Renal pelvis (tissue), 4 donors: ENCODE data around the gene NEDD4L. TPM values are rescaled to one million over a fixed set of nuclear protein-coding genes. Genes with fewer than 3 reads are reported as not detected.
A peak's percentile ranks its signal among the peaks of the same experiment; 100 is the strongest.

Experiments
- DNase-seq: peaks from one replicate; pipeline ENCODE4 v3.0.0-alpha.2; 2013
- polyA plus RNA-seq, 3 donors: library from polyadenylated mRNA; unstranded; fragments of 120-200 nt; gene quantifications; one replicate each; pipeline ENCODE4 v1.2.1, GENCODE V29; 2013; ENCODE audit not compliant: insufficient read length in 3 of 3

Gene NEDD4L
- polyA plus RNA-seq, 3 donors, result 103 to 179 (median 152) TPM

DNA sequence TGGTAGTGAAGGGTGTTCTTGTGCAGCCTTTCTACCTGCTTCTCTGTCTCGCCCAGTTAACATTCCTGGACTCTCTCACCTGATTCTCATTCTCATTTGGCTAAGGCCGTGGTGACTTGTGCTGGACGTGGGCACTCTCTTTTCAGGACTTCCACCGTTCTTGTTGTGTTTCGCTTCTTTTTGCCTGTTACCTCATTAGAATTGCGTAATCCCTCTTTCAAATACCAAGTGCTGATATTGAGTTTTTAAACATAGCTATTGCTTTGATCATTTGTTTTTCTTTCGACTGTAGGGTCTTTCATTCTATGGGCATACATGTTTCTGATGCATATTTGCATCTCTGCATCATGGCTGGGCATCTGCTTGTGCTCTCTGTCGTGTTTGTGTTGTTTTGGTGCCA is 297.9 kb downstream of the NEDD4L start:
- DNase-seq, result no peak

DNA sequence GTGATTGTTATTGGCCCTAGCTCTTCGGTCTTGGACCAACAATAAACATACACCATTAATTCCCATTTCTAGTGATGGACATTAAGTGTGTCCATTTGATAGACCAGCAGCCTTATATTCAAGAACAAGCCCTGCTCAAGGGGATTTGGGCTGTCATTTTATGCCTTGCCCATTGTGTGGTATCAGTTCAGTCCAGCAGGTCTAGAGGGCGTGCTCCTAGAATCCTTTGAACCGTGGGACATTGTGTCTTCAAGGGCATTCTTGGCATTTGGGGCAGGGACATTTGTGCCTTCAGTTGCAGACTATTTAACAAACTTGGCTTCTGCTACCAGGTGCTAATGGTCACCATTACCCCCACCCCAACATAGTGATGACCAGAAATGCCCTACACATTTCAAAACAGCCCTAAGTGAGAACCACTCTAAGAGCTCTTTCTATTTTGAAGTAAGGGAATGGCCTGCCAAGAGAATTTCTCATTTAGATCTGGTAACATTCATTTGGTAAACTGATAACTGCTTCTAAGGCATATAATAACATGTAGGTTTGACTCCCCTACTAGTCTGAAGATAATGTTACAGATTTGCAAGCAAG is 300.1 kb downstream of the NEDD4L start:
- no peak for DNase-seq

DNA sequence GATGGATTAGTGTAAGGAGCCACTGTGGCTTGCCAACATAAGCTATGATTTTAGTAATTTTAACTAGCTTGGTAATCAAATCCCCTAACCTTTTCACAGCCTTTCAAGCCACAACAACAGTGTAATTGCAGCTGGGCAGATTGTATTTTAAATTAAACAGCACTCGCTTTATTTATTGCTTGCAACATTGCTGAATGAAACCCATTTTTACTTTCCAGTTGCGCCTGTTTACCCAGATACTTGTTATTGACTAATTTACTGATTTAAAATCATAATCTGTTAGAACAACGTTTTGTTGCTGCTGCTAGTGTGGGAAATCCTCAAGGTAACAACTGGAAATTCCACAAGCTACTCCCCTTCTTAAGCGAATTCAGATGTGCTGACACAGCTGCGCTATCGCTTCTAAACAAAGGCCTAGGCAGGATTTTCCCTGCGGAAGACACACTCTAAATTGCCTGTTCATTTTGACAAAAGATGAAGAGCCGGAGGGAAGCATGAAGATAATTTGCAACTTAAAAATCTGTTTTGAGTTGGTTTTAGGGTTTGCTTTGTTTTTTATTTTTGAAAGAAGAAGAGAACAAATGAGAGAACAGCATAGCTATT is 300.9 kb downstream of the NEDD4L start:
- peak; percentile 57 for DNase-seq

DNA sequence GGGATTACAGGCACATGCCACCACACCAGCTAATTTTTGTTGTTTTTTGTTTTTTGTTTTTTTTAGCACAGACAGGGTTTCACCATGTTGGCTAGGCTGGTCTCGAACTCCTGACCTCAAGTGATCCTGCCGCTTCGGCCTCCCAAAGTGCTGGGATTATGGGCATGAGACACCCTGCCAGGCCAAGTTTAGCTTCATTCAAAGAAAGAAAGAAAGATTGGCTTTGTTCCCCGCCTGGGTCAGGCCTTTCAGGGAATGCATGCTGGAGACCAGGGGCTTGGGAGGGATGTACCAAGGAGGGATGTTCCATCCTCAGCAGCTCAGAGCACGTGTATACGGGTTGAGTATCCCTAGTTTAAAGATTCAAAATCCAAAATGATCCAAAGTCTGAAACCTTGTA is 301.8 kb downstream of the NEDD4L start:
- DNase-seq, result no peak

DNA sequence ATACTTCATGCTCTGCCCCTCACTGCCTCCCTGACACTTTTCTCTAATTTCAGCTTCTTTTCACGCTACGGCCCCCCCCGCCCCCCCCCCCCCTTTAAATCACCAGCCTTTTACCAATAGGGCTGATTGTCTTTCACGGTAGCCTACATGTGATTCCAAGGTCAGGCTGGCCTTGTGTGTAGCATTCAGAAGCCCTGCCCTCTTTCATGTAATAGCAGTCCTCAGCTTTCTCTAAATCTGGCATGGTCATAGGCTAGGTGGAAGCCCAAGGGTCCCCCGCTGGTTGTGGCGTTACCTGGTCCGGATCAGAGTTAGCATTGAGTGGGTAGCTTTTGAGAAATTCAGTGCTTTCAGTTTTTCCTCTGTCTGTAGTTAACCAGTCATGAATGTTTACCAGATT is 303.1 kb downstream of the NEDD4L start:
- DNase-seq, result no peak

DNA sequence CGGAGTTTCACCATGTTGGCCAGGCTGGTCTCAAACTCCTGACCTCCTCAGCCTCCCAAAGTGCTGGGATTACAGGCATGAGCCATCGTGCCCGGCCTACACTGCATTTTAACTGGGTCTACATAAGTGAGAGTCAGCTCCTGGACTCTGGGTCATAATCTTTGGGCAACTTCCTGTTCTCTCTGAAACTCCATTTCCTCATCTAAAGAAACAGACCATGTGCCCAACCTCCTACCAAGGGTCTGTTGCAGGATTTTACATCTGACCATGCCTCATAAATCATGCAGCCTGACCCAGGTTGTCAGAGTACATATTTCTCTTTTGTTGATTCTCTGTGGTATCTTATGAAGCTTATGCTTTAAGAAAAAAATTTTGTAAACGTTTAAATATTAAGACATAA is 304.5 kb downstream of the NEDD4L start:
- DNase-seq, result no peak

DNA sequence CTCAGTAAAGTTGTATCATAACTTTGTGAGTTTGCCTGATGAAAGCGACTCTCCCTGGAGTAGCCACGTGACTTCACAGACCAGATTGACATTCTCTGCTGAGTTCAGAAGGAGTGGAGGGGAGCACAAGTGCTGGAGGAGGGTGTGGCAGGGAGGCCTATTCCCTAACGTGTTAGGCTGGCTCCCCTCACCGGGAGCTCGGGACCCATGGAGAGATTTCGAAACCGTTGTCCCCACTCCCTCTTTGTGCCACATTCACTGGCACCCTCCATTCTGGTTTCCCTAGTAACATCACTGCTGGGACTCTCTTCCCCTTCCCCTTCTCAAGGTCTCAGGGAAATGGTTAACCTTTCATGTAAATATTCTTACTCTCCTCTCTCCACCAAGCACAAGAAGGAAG is 304.9 kb downstream of the NEDD4L start:
- DNase-seq, result no peak

DNA sequence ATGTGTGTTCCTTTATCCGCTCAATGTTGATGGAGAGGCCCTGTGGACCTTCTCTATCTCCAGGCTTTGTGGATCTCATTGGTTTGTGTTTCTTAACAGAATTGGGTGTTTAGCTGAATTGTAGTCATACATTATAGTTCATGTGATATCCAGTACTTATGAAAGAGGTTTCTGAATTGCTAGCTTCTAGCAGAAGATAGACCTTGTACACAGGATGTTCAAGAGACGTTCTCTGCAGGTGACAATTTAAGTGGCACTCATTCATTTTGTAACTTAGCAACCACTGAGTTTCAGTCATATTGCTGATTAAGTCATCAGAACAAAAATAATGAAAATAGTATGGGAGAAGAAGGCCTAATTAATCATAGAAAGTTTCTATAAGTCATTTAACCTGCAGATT is 305.6 kb downstream of the NEDD4L start:
- no peak for DNase-seq

DNA sequence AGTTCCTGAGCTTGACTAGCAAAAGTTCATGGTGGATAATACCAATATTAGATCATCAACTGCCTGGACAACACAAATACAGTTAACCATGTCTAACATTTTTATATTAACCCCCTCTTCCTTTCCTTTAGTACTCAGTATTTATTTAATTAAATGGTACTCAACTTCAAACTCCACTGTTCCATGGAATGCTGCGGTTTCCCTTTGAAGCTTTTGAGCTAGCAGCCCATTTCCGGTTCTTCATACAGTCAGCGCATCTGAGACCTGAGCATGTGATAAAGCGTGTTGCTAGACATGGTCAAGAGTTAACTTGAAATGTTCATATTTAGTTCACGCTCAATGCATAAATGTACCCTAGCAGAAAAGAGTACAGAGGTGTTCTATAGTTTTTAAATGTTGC is 306.5 kb downstream of the NEDD4L start:
- DNase-seq, result no peak

DNA sequence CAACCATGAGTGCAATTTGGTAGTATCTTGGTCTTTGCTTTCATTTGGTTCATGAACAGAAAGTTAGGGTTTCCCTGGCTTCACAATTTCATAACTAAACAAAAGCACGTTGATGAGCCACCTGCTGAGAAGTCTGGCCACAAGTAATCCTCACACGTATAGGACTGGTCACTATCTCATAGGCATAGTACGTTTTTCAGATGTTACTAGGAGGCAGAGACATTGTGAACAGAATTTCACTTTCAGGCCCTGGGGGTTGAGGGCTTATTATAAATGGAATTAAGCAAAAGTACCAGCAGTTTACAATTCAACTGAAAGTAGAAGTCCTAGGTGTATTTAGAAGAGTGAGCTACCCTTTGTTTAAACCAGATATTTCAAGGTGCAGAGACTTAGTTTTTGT is 307.8 kb downstream of the NEDD4L start:
- no peak for DNase-seq

DNA sequence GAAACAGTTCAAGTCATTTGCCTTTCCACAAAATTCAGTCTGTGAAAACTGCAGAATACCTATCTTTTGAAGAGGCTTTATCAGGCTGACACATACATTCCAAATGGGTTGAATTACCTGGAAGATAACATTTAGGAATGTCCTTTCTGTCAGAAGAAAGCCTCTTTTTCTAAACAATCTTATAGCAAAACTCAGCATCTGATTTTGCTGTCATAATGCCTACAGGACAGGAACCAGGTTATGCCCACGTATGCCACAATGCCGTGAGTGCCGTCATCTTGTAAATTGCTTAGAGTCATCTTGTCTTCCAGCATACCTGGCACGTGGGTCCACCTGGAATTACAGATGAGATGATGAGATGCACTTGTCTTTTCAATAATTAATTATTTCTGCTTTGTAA is 309.6 kb downstream of the NEDD4L start:
- no peak for DNase-seq

DNA sequence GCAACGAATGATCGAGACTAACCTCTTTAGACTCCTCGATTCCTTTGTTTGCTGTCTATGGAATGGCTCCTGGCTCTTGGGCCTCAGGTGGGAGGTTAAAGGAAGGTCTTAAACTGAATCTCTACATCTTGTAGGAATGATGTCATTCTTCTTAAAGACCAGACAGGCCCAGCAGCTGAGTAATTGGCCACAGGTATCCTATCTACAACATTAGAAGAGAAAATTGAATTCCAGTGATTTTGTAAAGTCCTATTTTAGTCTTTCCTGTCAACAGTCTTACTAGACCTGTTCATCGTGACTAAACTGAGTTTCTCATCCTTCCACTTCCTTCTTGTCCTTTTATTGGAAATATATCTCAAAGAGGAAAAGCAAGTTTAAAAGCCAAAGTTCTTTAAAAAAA is 310.0 kb downstream of the NEDD4L start:
- no peak for DNase-seq

DNA sequence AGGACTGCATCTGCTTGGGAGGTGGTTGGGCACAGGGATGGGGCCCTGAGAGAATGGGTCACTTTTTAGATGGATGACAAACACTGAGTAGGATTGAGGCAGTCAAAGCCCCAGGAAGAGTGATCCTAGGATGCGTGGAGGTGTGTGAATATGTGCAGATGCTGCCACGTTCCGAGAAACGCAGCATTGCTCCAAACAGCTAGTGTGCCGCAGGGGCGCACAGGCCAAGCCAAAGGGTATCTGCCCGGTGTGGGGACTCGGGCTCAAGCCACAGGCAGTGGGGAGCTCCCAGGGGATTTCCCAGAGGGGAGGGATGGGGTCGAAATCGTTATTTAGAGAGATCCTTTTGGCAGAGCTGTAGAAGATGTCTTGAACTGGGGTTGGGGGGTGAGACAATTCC is 310.8 kb downstream of the NEDD4L start:
- DNase-seq, result no peak

DNA sequence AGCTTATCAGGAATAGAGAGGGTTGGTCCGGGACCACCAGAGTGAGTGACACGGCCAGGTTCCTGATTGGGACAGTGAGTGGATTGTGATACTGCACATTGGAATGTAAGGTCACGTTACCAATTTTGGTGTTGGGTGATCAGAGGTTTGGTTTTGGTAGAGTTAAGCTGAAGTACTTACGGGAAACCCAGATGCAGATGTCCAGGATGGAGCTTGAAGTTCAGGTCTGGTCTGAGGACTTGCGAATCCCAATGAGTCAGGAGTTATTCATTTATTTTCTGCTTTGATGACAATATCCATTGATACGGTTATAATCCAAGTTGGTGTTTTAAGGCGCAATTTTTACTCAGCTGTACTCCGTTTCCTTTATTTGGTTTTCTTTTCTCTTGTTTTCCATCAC is 311.2 kb downstream of the NEDD4L start:
- DNase-seq, result no peak

DNA sequence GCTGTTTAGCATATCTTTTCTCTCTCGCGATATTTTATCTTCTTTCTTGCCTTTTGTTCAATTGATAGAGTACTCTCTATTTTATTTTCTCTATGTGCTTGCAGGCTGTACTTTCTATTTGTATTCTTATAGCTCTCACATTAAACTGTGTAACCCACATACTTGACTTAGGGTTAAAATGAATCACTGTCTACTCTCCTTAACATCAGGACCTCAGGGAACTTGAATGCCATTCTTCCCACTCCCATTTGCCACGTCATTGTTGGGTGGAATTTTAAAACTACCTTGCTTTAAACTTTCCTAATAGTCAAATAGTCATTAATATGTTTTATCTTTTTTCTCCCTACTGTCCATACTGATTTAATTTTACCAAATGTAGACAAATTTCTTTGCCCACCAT is 315.2 kb downstream of the NEDD4L start:
- no peak for DNase-seq

DNA sequence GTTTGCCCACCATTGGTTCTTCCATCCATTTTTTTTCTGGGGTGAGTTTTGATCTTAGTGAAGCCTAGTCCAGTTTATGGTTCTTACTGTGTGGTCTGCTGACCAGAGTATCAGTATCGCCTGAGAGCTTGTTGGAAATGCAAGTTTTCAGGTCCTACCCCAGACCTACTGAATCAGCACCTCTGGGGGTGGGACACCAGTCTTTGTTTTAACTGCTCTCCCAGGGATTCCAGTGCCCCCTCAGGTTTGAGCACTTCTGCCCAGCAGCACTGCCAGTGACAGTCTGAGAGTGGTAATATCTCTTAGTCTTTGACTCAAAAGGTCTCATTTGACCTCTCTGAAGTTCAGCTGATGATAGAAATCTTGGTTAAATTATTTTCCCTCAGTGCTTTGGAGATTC is 315.6 kb downstream of the NEDD4L start:
- no peak for DNase-seq

DNA sequence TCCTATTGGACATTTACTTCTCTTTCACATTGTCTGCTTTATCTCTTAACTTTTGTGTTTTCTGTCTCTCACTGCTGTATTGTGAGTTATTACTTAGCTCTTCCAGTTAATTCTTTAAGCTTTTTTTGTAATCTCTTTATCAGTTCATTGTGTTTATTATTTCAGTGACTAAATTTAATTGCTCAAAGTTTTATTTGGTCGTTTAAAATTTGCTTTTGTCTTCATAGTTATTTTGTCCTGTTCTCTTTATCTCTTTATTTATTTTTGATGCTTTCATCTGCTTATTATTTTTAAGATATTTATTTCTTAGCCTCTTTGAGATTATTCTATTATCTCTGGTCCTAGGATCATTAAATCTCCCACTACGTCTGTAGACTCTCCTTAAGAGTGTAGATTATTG is 316.3 kb downstream of the NEDD4L start:
- DNase-seq, result no peak

DNA sequence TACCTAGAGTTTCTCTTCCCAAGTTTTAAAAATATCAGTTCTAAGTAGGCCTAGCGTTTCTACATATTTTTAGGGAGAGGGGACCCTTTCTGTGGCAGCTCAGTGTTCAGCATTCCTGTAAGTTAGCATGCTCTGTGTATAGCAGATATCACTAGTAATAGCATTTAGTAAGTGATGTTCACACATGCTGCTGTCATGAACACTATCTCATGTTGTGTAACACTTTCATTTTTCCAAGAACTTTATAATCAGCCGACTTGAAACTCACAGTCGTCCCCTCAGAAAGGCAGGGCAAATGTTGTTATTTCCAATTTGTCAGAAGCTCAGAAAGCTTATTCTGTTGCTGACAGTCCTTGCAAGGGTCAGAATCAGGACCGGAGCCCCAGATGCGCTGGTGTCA is 317.2 kb downstream of the NEDD4L start:
- no peak for DNase-seq

DNA sequence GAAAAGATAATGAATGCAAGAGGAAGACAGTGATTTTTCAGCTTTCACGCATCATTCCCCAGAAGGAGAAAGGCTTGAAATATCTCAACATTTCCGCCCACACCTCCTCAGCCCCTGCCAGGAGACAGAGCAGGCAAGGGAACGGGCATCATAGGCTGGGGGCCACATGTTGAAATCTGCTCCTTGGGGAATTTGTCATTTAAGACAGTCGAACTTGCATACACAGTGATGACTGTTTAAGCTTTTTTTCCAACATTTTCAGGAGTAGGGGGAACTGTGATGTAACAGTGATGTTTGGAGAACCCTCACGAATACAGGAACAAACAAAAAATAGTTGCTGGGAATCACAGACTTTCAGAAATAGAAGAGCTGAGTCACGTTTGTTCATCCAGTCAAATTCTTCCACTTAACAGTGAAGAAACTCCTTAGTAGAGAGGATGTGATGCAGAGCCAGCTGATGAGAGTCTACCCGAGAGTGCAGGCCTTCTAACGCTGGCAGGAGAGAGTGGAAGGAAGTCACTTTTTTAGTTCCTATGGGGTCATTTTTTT is 318.1 kb downstream of the NEDD4L start:
- no peak for DNase-seq

DNA sequence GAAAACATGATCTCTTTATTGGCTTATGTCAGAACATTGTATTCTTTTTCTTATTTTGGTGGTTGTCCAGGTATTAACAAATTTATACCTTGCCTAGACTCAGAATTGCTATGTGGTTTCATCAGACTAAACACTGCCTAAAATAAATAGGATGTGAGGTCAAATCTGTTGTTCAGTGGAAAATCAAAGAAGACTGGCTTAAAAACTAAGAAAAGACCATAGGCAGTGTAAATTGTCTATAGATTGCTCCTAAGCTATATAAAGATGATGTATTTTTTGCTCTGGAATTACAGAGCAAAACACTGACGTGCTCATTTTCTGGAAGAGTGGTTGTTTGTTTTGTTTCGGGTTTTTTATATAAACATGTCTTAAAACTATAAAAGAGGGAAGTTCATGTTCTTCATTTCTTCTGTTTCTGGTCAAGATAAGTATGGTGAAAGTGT is 318.8 kb downstream of the NEDD4L start:
- DNase-seq, result no peak

DNA sequence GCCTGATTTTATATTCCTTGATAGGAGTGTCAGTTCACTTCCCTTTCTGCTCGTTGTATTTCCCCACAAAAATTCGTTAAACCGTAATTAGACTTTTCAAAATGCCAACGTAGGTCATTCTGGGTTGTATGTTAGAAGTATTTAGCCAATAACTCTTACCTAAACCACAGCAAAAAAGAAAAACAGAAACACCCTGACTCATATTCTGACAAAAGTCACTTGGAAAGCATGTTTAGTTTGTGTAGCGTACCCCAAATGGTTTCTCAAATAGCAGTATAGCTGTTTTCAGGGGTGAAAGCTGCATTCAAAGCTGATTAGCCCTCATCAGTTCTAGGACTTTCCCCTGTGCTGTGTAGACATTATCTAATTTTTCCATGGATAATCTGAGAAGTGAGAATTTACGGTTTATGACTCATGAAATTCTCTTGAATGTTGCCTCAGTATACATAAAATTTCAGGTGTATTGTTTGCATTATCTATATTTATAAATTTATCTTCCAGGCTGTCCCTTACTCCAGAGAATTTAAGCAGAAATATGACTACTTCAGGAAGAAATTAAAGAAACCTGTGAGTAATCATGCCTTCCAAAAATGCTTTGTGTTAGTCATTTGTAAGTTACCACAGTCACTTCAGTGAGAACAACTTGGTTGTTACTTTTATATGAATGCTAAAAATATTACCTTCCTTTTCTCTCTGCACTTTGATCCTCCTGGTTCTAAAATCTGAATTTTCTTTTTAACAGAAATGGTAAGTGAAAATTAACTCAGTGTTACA is 319.9 kb downstream of the NEDD4L start:
- DNase-seq, result no peak

DNA sequence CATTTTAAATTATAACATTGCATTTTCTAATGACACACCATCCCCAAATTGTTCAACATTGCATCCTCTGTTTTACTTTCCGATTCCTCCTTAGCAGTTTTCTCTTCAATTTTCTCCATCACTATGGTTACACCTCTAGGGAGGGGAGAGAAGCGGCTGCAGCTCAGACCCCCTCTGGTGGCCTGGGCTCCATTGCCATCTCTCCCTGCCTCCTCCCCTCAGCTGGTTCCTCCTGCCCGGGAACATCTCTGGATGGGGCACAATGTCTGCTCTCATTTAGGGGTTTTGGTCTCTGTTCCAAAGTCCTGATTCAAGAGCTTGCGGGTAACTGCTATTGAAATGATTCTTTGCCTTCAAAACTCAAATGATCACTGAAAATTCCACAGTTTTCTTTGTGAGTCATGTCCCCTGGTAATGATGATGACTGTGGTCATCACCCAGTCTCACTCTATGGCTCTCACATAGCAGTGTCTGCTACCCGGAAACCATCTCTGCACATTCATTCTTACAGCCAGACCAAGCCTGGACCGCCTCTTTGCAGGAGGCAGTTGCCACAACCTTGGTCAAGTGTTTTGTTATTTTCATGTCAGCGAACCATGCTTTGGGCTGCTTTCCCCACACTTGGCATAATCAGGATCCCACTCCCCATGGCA is 321.0 kb downstream of the NEDD4L start:
- DNase-seq, result no peak
